ENCODE measurements around the gene FOXC2.

The FOXC2 gene

DNA sequence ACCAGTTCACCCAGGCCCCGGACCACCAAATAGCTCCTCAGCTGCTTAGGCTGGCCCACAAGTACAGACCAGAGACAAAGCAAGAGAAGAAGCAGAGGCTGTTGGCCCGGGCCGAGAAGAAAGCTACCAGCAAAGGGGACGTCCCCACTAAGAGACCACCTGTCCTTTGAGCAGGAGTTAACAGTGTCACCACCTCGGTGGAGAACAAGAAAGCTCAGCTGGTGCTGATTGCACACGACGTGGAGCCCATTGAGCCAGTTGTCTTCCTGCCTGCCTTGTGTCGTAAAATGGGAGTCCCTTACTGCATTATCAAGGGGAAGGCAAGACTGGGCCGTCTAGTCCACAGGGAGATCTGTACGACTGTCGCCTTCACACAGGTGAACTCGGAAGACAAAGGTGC, 40.9 kb upstream of the FOXC2 start:
- H3K27me3 ChIP-seq = peaks cover 0 to 29% of the 10 kb centered on the region in 2 donors
- H3K9me3 ChIP-seq = peaks cover 0 to 5% (median 0%) of the 10 kb centered on the region in 3 donors
- H3K4me1 ChIP-seq = no peaks in the 10 kb centered on the region
- H3K4me3 ChIP-seq = no peak overlapping the region
- TF ChIP-seq, protein P1, sequence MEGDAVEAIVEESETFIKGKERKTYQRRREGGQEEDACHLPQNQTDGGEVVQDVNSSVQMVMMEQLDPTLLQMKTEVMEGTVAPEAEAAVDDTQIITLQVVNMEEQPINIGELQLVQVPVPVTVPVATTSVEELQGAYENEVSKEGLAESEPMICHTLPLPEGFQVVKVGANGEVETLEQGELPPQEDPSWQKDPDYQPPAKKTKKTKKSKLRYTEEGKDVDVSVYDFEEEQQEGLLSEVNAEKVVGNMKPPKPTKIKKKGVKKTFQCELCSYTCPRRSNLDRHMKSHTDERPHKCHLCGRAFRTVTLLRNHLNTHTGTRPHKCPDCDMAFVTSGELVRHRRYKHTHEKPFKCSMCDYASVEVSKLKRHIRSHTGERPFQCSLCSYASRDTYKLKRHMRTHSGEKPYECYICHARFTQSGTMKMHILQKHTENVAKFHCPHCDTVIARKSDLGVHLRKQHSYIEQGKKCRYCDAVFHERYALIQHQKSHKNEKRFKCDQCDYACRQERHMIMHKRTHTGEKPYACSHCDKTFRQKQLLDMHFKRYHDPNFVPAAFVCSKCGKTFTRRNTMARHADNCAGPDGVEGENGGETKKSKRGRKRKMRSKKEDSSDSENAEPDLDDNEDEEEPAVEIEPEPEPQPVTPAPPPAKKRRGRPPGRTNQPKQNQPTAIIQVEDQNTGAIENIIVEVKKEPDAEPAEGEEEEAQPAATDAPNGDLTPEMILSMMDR (IDR thresholded peaks at IDR 0.05) = no peak
- intact Hi-C loops (cut with DNase I; ENCODE audit: low total_unique reads) = no loop called here
- no peak for DNase-seq
- H3K36me3 ChIP-seq = peaks cover 0 to 5% (median 5%) of the 10 kb centered on the region in 3 donors
- H3K27ac ChIP-seq = no peak overlapping the region

DNA sequence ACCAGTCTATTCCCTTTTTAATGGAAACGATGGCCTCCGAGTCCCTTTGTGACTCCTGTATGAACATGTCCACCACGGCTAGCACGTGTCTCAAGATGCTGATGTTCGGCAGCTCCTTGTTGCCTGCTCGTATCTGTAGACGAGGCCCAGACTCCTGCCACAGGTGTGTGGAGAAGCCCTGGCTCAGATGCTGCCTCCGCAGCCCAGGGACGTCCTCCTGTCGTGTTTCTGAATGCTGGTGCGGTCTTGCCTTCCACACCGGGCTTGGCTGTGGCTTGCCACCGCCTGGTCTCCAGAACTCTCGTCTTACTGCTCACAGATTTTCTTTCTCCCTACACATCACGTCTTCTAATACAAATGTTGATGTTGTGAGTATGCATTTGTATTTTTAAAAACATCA, 39.3 kb upstream of the FOXC2 start:
- no peak overlapping the region for H3K4me3 ChIP-seq
- TF ChIP-seq, protein P1 (IDR thresholded peaks at IDR 0.05) = no peak
- peaks cover 0 to 12% of the 10 kb centered on the region in 2 donors for H3K27me3 ChIP-seq
- H3K36me3 ChIP-seq = peaks cover 15 to 21% (median 20%) of the 10 kb centered on the region in 3 donors
- H3K9me3 ChIP-seq = peaks cover 0 to 5% (median 0%) of the 10 kb centered on the region in 3 donors
- H3K4me1 ChIP-seq = no peaks in the 10 kb centered on the region
- intact Hi-C loops (cut with DNase I; ENCODE audit: low total_unique reads) = no loop called here
- H3K27ac ChIP-seq = no peak overlapping the region
- no peak for DNase-seq

DNA sequence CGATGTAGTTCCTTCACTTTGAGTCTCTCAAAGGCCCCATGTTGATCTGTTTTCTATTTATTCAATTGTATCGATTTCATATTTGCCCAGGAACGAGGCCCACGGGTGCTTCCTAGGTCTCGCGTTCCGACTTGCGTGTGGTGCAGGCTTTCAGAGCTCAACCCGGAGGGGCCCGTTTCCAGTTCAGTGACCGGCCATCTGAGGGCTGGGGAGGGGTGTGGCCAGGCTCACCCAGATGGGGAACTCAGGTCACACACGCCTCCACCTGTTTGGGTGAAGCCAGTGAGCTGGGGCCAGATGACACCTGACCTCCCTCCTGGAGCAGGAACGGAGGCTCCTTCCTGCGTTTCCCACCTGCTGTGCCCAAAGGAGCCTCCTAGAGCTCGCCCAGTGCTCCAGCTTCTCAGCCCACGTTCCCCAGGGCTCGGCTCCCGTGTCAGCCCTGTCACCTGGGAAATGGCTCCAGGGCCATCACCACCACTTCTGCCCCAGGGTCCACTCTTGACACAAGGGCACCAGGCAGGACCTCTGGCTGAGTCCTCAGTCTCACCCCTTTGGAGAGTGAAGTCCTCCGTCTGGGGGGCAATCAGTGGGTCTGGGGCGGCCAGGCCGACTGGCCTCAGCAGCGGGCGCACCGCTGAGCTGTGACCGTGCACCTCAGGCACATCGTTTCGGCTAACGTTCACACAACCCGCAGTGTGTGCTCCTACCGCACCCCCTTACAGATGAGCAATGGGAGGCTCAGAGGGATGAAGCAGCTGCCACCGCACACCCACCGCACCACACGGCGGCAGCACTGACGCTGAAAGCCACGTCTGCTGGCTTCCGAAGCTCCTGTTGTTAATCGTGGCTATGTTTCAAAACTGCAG, 38.3 kb upstream of the FOXC2 start:
- intact Hi-C loops (cut with DNase I; ENCODE audit: low total_unique reads) = no loop called here
- H3K4me3 ChIP-seq = no peak overlapping the region
- no peaks in the 10 kb centered on the region for H3K4me1 ChIP-seq
- H3K27me3 ChIP-seq = peaks cover 0 to 5% of the 10 kb centered on the region in 2 donors
- no peak for DNase-seq
- H3K36me3 ChIP-seq = peaks cover 21 to 26% (median 24%) of the 10 kb centered on the region in 3 donors
- peaks cover 0 to 5% (median 0%) of the 10 kb centered on the region in 3 donors for H3K9me3 ChIP-seq
- no peak overlapping the region for H3K27ac ChIP-seq
- TF ChIP-seq, protein P1 (IDR thresholded peaks at IDR 0.05) = no peak

DNA sequence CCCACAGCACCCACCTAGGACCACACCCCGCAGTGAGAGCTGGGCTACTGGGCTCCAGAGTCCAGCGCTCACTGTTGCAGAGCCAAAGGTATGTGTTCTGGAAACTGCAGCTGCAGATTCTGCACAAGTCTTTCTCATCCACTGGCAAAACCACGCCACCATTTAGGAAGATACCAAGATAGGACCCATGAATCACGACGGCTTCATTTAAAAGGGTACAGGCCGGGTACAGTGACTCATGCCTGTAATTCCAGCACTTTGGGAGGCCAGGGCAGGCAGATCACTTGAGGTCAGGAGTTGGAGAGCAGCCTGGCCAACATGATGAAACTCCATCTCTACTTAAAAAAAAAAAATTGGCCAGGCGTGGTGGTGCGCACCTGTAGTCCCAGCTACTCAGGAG, 37.5 kb upstream of the FOXC2 start:
- no peak overlapping the region for H3K4me3 ChIP-seq
- peaks cover 0 to 5% (median 0%) of the 10 kb centered on the region in 3 donors for H3K9me3 ChIP-seq
- peaks cover 21 to 35% (median 32%) of the 10 kb centered on the region in 3 donors for H3K36me3 ChIP-seq
- H3K4me1 ChIP-seq = no peaks in the 10 kb centered on the region
- TF ChIP-seq, protein P1 (IDR thresholded peaks at IDR 0.05) = no peak
- no peak for DNase-seq
- H3K27ac ChIP-seq = no peak overlapping the region
- intact Hi-C loops (cut with DNase I; ENCODE audit: low total_unique reads) = no loop called here
- H3K27me3 ChIP-seq = no peaks in the 10 kb centered on the region

DNA sequence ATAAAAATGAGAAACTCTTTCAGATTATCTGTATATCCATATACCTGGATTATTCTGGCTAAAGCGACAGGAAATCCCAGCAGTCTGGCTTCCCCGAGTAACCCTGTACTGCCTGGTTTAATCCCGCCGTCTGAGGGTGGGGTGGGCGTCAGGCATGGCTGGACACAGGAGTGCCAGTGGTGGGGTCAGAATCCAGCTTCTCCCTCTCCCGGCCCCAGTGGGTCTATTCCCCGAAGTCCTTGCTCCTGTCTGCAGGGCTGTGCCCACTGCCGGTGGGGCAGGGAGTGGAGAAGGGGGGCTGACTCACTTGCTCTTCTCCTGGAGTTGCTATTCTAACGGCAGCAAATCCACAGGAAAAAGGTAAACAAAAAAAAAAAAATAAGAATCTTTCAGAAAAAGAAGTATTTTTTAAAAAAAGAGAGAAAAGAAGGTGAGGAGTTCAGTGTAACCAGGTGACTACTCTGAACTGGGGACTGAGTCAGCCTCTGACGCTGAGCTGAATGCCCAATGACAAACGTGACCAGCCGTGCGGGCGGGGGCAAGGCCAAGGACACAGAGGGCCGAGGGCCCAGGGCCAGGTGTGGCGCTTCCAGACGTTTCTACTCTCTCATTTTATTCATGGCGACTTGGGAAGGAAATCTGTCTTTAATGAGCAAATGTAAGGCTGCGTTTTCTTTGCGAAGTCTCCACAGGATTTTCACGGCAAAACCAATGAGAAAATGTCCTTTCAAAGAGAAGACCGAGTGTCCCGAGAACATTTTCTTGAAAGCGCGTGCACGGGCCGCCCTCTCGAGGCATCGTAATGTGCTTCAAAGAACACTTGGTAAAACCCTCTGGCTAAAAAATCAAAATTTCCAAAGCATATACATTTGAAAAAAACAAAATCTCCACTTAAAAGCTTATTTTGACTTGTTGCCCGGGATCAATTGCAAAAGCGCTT, 36.1 kb upstream of the FOXC2 start:
- Histone ChIP-seq H3K27ac (no peak overlapping the region), H3K36me3 (peaks cover 25 to 41% (median 38%) of the 10 kb centered on the region in 3 donors), H3K9me3 (peaks cover 0 to 5% (median 0%) of the 10 kb centered on the region in 3 donors), H3K27me3 (no peaks in the 10 kb centered on the region), H3K4me1 (no peaks in the 10 kb centered on the region), H3K4me3 (no peak overlapping the region)
- TF ChIP-seq, protein P1 (IDR thresholded peaks at IDR 0.05) = no peak
- DNase-seq = no peak
- intact Hi-C loops (cut with DNase I; ENCODE audit: low total_unique reads) = no loop called here

Data from tibial artery (tissue), 4 donors.